Stomach (tissue), 9 donors: ENCODE measurements around the gene RALA. TPM values are rescaled to one million over a fixed set of nuclear protein-coding genes. Genes with fewer than 3 reads are reported as not detected.
"Not testable (repeated sequence)": the region's sequence is repeated elsewhere in the genome, so short reads cannot be mapped to it uniquely, and the experiment has no call there.

Experiments
- DNase-seq, 2 donors: peaks; one replicate each; pipeline versions ENCODE4 v3.0.0 to v3.0.0-alpha.2; 2013 to 2019
- H3K27ac ChIP-seq, 5 donors: fragments of 200-600 bp in 4 of 5; sonication (generic) in 4 of 5; one replicate each; pipeline ENCODE4 v1.5.1; 2013 to 2019; ENCODE audit warnings: mild to moderate bottlenecking in 1 of 5, moderate library complexity in 1 of 5
- H3K27me3 ChIP-seq, 3 donors: fragments of 200-600 bp; sonication (generic); one replicate each; pipeline ENCODE4 v1.5.1; 2017 to 2019; ENCODE audit warnings: mixed run types in 1 of 3
- H3K36me3 ChIP-seq, 4 donors: fragments of 200-600 bp; sonication (generic); 1 replicate in 3 of 4; 2 replicates in 1 of 4; pipeline ENCODE4 v1.5.1; 2016 to 2019
- H3K4me1 ChIP-seq, 4 donors: fragments of 200-600 bp; sonication (generic); one replicate each; pipeline ENCODE4 v1.5.1; 2016 to 2019
- H3K4me3 ChIP-seq, 4 donors: fragments of 200-600 bp; sonication (generic) in 3 of 4; one replicate each; pipeline ENCODE4 v1.5.1; 2016 to 2019; ENCODE audit warnings: mild to moderate bottlenecking in 1 of 4
- H3K9me3 ChIP-seq, 4 donors: fragments of 200-600 bp; sonication (generic); one replicate each; pipeline ENCODE4 v1.5.1; 2016 to 2019
- CTCF ChIP-seq, 7 experiments: fragments of 450-650 bp in 4 of 7; fragments of 200-600 bp in 3 of 7; sonication (generic) in 3 of 7; IDR thresholded peaks; one replicate each; pipeline ENCODE4 v1.5.1; 2016 to 2019; ENCODE audit warnings: antibody characterized with exemption in 7 of 7, control low read depth in 2 of 7, mild to moderate bottlenecking in 1 of 7
- EP300 ChIP-seq: sonication (generic); formaldehyde crosslinking; IDR thresholded peaks from one replicate; pipeline ENCODE4 v1.6.1; 2017; ENCODE audit warnings: antibody characterized with exemption
- POLR2A ChIP-seq, 4 donors: fragments of 450-650 bp; IDR thresholded peaks; one replicate each; pipeline ENCODE4 v1.6.1; 2016; ENCODE audit warnings: antibody characterized with exemption in 4 of 4, control low read depth in 2 of 4, mild to moderate bottlenecking in 1 of 4, moderate library complexity in 1 of 4
- POLR2AphosphoS5 ChIP-seq, 3 donors: sonication (generic); formaldehyde crosslinking; IDR thresholded peaks; one replicate each; pipeline ENCODE4 v1.6.1; 2016; ENCODE audit warnings: antibody characterized with exemption in 3 of 3
- WGBS, 5 donors: extraction: QIAGEN DNeasy Blood & Tissue Kit in 3 of 5; methylation state at CpG; one replicate each; pipeline versions ENCODE4 v1.1.5 to v1.1.7; 2013 to 2018; 5-methylcytosine and 5-hydroxymethylcytosine counted together
- intact Hi-C: fragments of 100-400 bp; cut with DNase I; formaldehyde crosslinking; loops from one replicate; pipeline ENCODE4 v1.15.1; 2023; ENCODE audit warnings: low total_unique reads
- polyA plus RNA-seq, 3 donors: library from polyadenylated mRNA; stranded (reverse); fragments of 200-250 nt; gene quantifications; one replicate each; pipeline ENCODE4 v1.2.3, GENCODE V29; 2013
- total RNA-seq, 5 donors: library from RNA; depleted of rRNA; stranded (reverse); fragments of >200 nt; gene quantifications; one replicate each; pipeline versions ENCODE4 v1.1.0 to v1.2.3, GENCODE V29; 2014 to 2016
- donor health status: healthy with polysubstance abuse.
- donor health status: Bipolar disorder and iron deficiency.
- donor health status: healthy.

The RALA gene
- total and polyA plus RNA-seq, 8 donors = 10.6 to 57.0 (median 31.6) TPM

GRCh38 chr7:39674406-39674805, 51.0 kb downstream of the RALA start:
- Histone ChIP-seq H3K36me3 (peaks cover 0 to 4% (median 0%) of the 10 kb centered on the region in 4 donors), H3K27me3 (no peaks in the 10 kb centered on the region), H3K4me3 (no peak overlapping the region), H3K27ac (no peak overlapping the region), H3K4me1 (peaks cover 0 to 13% (median 0%) of the 10 kb centered on the region in 4 donors), H3K9me3 (no peaks in the 10 kb centered on the region)
- WGBS, 5 donors = 84 to 98% (median 94%) methylated on average over 1 of the region's 1 CpG
- DNase-seq = no peak
- TF ChIP-seq EP300 (no peak), POLR2AphosphoS5 (IDR thresholded peaks at IDR 0.05) (no peak), CTCF (IDR thresholded peaks at IDR 0.05) (no peak), POLR2A (IDR thresholded peaks at IDR 0.05) (no peak)
- intact Hi-C loops = no loop called here

GRCh38 chr7:39676346-39676745, 53.0 kb downstream of the RALA start:
- TF ChIP-seq CTCF (IDR thresholded peaks at IDR 0.05) = no peak
- TF ChIP-seq POLR2A (IDR thresholded peaks at IDR 0.05) = no peak
- no peak for TF ChIP-seq POLR2AphosphoS5 (IDR thresholded peaks at IDR 0.05)
- no peak for TF ChIP-seq EP300
- Histone ChIP-seq H3K4me1 (peaks cover 0 to 25% (median 0%) of the 10 kb centered on the region in 4 donors), H3K36me3 (peaks cover 0 to 4% (median 0%) of the 10 kb centered on the region in 4 donors), H3K4me3 (no peak overlapping the region), H3K27ac (no peak overlapping the region), H3K27me3 (no peaks in the 10 kb centered on the region), H3K9me3 (no peaks in the 10 kb centered on the region)
- no peak for DNase-seq
- 81 to 89% (median 87%) methylated on average over 2 of the region's 2 CpGs for WGBS, 5 donors
- intact Hi-C loops = no loop called here

- Histone ChIP-seq H3K36me3 (peaks cover 0 to 4% (median 0%) of the 10 kb centered on the region in 4 donors), H3K4me1 (peaks cover 13 to 50% (median 20%) of the 10 kb centered on the region in 4 donors), H3K27ac (no peak overlapping the region), H3K9me3 (no peaks in the 10 kb centered on the region), H3K27me3 (no peaks in the 10 kb centered on the region), H3K4me3 (no peak overlapping the region)
- 63 to 71% (median 68%) methylated on average over 6 of the region's 6 CpGs for WGBS, 5 donors
- no peak for DNase-seq
- intact Hi-C loops = no loop called here
- TF ChIP-seq CTCF (IDR thresholded peaks at IDR 0.05) = no peak
- no peak for TF ChIP-seq POLR2A (IDR thresholded peaks at IDR 0.05)
- no peak for TF ChIP-seq EP300
- no peak for TF ChIP-seq POLR2AphosphoS5 (IDR thresholded peaks at IDR 0.05)
Observed at GRCh38 chr7:39678930-39679709, 55.7 kb downstream of the RALA start.

- H3K36me3 ChIP-seq, DNase-seq, H3K9me3 ChIP-seq, H3K27me3 ChIP-seq, H3K27ac ChIP-seq, intact Hi-C loops, H3K4me3 ChIP-seq: not testable (repeated sequence)
- peaks cover 13 to 51% (median 23%) of the 10 kb centered on the region in 4 donors for H3K4me1 ChIP-seq
- 91 to 98% (median 92%) methylated on average over 9 of the region's 9 CpGs for WGBS, 5 donors
Observed at GRCh38 chr7:39679874-39680273, 56.5 kb downstream of the RALA start.

- no peak for TF ChIP-seq POLR2AphosphoS5 (IDR thresholded peaks at IDR 0.05)
- TF ChIP-seq POLR2A (IDR thresholded peaks at IDR 0.05) = no peak
- no peak for TF ChIP-seq EP300
- no peak for TF ChIP-seq CTCF (IDR thresholded peaks at IDR 0.05)
- no peaks in the 10 kb centered on the region for H3K9me3 ChIP-seq
- no peaks in the 10 kb centered on the region for H3K27me3 ChIP-seq
- no peak for DNase-seq
- H3K36me3 ChIP-seq = no peaks in the 10 kb centered on the region
- no peak overlapping the region for H3K27ac ChIP-seq
- intact Hi-C loops = no loop called here
- H3K4me3 ChIP-seq = no peak overlapping the region
- WGBS, 5 donors = 71 to 85% (median 81%) methylated on average over 3 of the region's 3 CpGs
- H3K4me1 ChIP-seq = peaks cover 13 to 51% (median 23%) of the 10 kb centered on the region in 4 donors
Observed at GRCh38 chr7:39681887-39682441, 58.6 kb downstream of the RALA start.
